Esophagus muscularis mucosa (tissue), 4 donors: Measurements from ENCODE around the gene BCHE.

Experiments used
- CTCF ChIP-seq, 3 experiments: fragments of 200-600 bp in 2 of 3; fragments of 450-650 bp in 1 of 3; sonication (generic) in 2 of 3; IDR thresholded peaks; one replicate each; pipeline ENCODE4 v1.5.1; 2017 to 2019; ENCODE audit warnings: antibody characterized with exemption in 3 of 3, mild to moderate bottlenecking in 2 of 3, moderate library complexity in 1 of 3
- EP300 ChIP-seq: sonication (generic); formaldehyde crosslinking; IDR thresholded peaks from one replicate; pipeline ENCODE4 v1.6.1; 2017; ENCODE audit warnings: antibody characterized with exemption
- POLR2A ChIP-seq: fragments of 450-650 bp; IDR thresholded peaks from one replicate; pipeline ENCODE4 v1.6.1; 2017; ENCODE audit warnings: antibody characterized with exemption, moderate library complexity, mild to moderate bottlenecking, low read depth
- POLR2AphosphoS5 ChIP-seq, 2 donors: sonication (generic); formaldehyde crosslinking; IDR thresholded peaks; one replicate each; pipeline ENCODE4 v1.6.1; 2017; ENCODE audit warnings: antibody characterized with exemption in 2 of 2

- TF ChIP-seq CTCF (IDR thresholded peaks at IDR 0.05) = no peak
- TF ChIP-seq POLR2AphosphoS5 (IDR thresholded peaks at IDR 0.05) = no peak
- no peak for TF ChIP-seq EP300
- TF ChIP-seq POLR2A = no peak
Measured at GRCh38 chr3:165744025-165744424, 93.2 kb downstream of the BCHE start.
